Measurements from ENCODE around the gene FNDC5.

Gene FNDC5

GRCh38 chr1:32894681-32895080 is 24.0 kb upstream of the FNDC5 start:
- no peak for TF ChIP-seq CTCF (IDR thresholded peaks at IDR 0.05; ENCODE audit: low read depth, low read length)

GRCh38 chr1:32894019-32894600 is 23.4 kb upstream of the FNDC5 start:
- Histone ChIP-seq H3K4me1 (no peaks in the 10 kb centered on the region), H3K4me3 (ENCODE audit: low read depth, low read length) (no peak overlapping the region), H3K36me3 (no peaks in the 10 kb centered on the region), H3K27me3 (no peaks in the 10 kb centered on the region), H3K9me3 (no peaks in the 10 kb centered on the region)
- no peak for DNase-seq
- no peak for TF ChIP-seq CTCF (IDR thresholded peaks at IDR 0.05; ENCODE audit: low read depth, low read length)

More at GRCh38 chr1:32894681-32895080, 24.0 kb upstream of the FNDC5 start:
- DNase-seq = no peak
- no peaks in the 10 kb centered on the region; the same call in 1 of the 2 replicates for H3K27me3 ChIP-seq
- H3K4me1 ChIP-seq = no peaks in the 10 kb centered on the region
- H3K4me3 ChIP-seq (ENCODE audit: low read depth, low read length) = no peak overlapping the region
- H3K36me3 ChIP-seq = no peaks in the 10 kb centered on the region
- no peaks in the 10 kb centered on the region for H3K9me3 ChIP-seq

GRCh38 chr1:32893198-32894018 is 22.7 kb upstream of the FNDC5 start:
- no peaks in the 10 kb centered on the region for H3K4me1 ChIP-seq
- no peak for DNase-seq
- no peaks in the 10 kb centered on the region for H3K36me3 ChIP-seq
- peak overlapping the region; percentile 38 for H3K4me3 ChIP-seq (ENCODE audit: low read depth, low read length)
- no peak for TF ChIP-seq CTCF (IDR thresholded peaks at IDR 0.05; ENCODE audit: low read depth, low read length)
- H3K9me3 ChIP-seq = no peaks in the 10 kb centered on the region
- no peaks in the 10 kb centered on the region for H3K27me3 ChIP-seq

- Histone ChIP-seq H3K4me3 (ENCODE audit: low read depth, low read length) (peak overlapping the region; percentile 38), H3K27me3 (no peaks in the 10 kb centered on the region), H3K4me1 (no peaks in the 10 kb centered on the region), H3K9me3 (no peaks in the 10 kb centered on the region), H3K36me3 (no peaks in the 10 kb centered on the region)
- TF ChIP-seq CTCF (IDR thresholded peaks at IDR 0.05; ENCODE audit: low read depth, low read length) = no peak; the same call in 1 of the 2 replicates
- DNase-seq = peak; percentile 57
Measured at GRCh38 chr1:32892368-32893197, 21.9 kb upstream of the FNDC5 start.

GRCh38 chr1:32891630-32892029 is 20.9 kb upstream of the FNDC5 start:
- H3K4me3 ChIP-seq (ENCODE audit: low read depth, low read length) = no peak overlapping the region
- no peak for TF ChIP-seq CTCF (IDR thresholded peaks at IDR 0.05; ENCODE audit: low read depth, low read length)
- no peaks in the 10 kb centered on the region for H3K4me1 ChIP-seq
- peaks cover 7% of the 10 kb centered on the region for H3K27me3 ChIP-seq
- no peaks in the 10 kb centered on the region for H3K9me3 ChIP-seq
- no peaks in the 10 kb centered on the region for H3K36me3 ChIP-seq
- no peak for DNase-seq
